ENCODE data around the gene PCSK5.

Gene PCSK5

DNA sequence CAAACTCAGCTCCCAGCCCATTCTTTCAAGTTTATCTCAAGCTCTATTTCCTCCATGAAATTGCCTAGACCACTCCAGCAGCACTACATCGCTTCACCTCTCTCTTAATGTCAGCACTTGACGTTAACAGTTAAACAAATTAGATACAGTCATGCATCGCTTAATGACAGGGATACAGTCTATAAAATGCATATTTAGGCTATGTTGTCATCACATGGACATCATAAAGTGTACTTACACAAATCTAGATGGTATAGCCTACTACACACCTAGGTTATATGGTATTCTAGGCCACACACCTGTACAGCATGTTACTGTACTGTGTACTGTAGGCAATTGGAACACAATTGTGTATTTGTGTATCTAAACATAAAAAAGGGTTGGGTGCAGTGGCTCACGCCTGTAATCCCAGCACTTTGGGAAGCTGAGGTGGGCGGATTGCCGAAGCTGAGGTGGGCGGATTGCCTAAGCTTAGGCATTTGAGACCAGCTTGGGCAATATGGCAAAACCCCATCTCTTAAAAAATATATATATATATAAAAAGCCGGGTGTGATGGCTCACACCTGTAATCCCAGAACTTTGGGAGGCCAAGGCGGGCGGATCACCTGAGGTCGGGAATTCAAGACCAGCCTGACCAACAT lies 13.4 kb upstream of the PCSK5 start:
- Histone ChIP-seq H3K27ac (ENCODE audit: low read length) (no peak overlapping the region), H3K27me3 (ENCODE audit: insufficient read depth, low read length, poor library complexity) (no peaks in the 10 kb centered on the region), H3K79me2 (ENCODE audit: insufficient read depth, low read length) (no peaks in the 10 kb centered on the region), H3K4me3 (ENCODE audit: low read depth in 1 of 2, low read length in 2 of 2) (no peak overlapping the region), H3K4me1 (ENCODE audit: insufficient read depth, low read length) (no peaks in the 10 kb centered on the region), H3K4me2 (ENCODE audit: insufficient read depth, low read length) (no peak overlapping the region), H2AFZ (ENCODE audit: low read depth, low read length) (no peak overlapping the region), H3K9me3 (ENCODE audit: insufficient read depth, low read length, severe bottlenecking) (no peaks in the 10 kb centered on the region), H3K36me3 (ENCODE audit: insufficient read depth, low read length) (no peaks in the 10 kb centered on the region), H4K20me1 (ENCODE audit: insufficient read depth, low read length) (no peaks in the 10 kb centered on the region), H3K9ac (ENCODE audit: low read depth, low read length) (no peak overlapping the region)
- DNase-seq = no peak
- TF ChIP-seq EZH2 (IDR thresholded peaks at IDR 0.05; ENCODE audit: borderline replicate concordance, low read depth, low read length, severe bottlenecking) = no peak
- no peak for TF ChIP-seq CTCF (IDR thresholded peaks at IDR 0.05; ENCODE audit: borderline replicate concordance, extremely low read depth, low read length, poor library complexity, severe bottlenecking)
- ATAC-seq (ENCODE audit: insufficient read depth, low read depth) = no peak

- H3K27ac ChIP-seq (ENCODE audit: low read length) = no peak overlapping the region
- no peaks in the 10 kb centered on the region for H3K4me1 ChIP-seq (ENCODE audit: insufficient read depth, low read length)
- no peaks in the 10 kb centered on the region for H3K27me3 ChIP-seq (ENCODE audit: insufficient read depth, low read length, poor library complexity)
- no peak for DNase-seq
- no peaks in the 10 kb centered on the region for H3K9me3 ChIP-seq (ENCODE audit: insufficient read depth, low read length, severe bottlenecking)
- no peak for ATAC-seq (ENCODE audit: insufficient read depth, low read depth)
- no peak overlapping the region for H3K9ac ChIP-seq (ENCODE audit: low read depth, low read length)
- H3K4me2 ChIP-seq (ENCODE audit: insufficient read depth, low read length) = no peak overlapping the region
- H3K36me3 ChIP-seq (ENCODE audit: insufficient read depth, low read length) = no peaks in the 10 kb centered on the region
- no peaks in the 10 kb centered on the region for H3K79me2 ChIP-seq (ENCODE audit: insufficient read depth, low read length)
- TF ChIP-seq EZH2 (IDR thresholded peaks at IDR 0.05; ENCODE audit: borderline replicate concordance, low read depth, low read length, severe bottlenecking) = no peak
- TF ChIP-seq CTCF (IDR thresholded peaks at IDR 0.05; ENCODE audit: borderline replicate concordance, extremely low read depth, low read length, poor library complexity, severe bottlenecking) = no peak
- H3K4me3 ChIP-seq (ENCODE audit: low read depth in 1 of 2, low read length in 2 of 2) = no peak overlapping the region
- H4K20me1 ChIP-seq (ENCODE audit: insufficient read depth, low read length) = no peaks in the 10 kb centered on the region
- H2AFZ ChIP-seq (ENCODE audit: low read depth, low read length) = no peak overlapping the region
Observed at GRCh38 chr9:75878488-75878860, 12.0 kb upstream of the PCSK5 start.

DNA sequence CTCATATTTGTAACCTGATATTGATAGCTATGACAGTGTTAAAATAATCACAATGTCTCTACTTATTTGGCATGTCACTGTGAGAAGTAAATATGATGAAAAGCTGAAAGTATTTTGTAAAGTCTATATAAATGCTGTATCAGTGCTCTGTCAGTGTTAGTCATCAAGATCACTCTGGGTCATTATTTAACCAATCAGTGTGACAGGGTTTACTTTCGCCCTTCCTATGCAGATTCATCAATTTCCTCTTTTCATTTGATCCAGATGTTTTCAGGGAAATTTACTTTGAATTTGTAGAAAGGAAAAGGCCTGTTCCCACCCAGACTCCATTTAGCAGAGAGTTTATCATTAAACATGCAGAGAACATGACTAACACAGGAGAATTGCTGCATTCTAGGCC lies 9.9 kb upstream of the PCSK5 start:
- H4K20me1 ChIP-seq (ENCODE audit: insufficient read depth, low read length) = no peaks in the 10 kb centered on the region
- H3K4me2 ChIP-seq (ENCODE audit: insufficient read depth, low read length) = no peak overlapping the region
- H3K4me3 ChIP-seq (ENCODE audit: low read depth in 1 of 2, low read length in 2 of 2) = no peak overlapping the region

More for the DNA sequence above, 9.9 kb upstream of the PCSK5 start:
- H2AFZ ChIP-seq (ENCODE audit: low read depth, low read length) = no peak overlapping the region
- no peaks in the 10 kb centered on the region for H3K9me3 ChIP-seq (ENCODE audit: insufficient read depth, low read length, severe bottlenecking)
- no peaks in the 10 kb centered on the region for H3K27me3 ChIP-seq (ENCODE audit: insufficient read depth, low read length, poor library complexity)
- no peak overlapping the region for H3K9ac ChIP-seq (ENCODE audit: low read depth, low read length)
- no peak for TF ChIP-seq EZH2 (IDR thresholded peaks at IDR 0.05; ENCODE audit: borderline replicate concordance, low read depth, low read length, severe bottlenecking)
- no peak for TF ChIP-seq CTCF (IDR thresholded peaks at IDR 0.05; ENCODE audit: borderline replicate concordance, extremely low read depth, low read length, poor library complexity, severe bottlenecking)
- DNase-seq (no peak), ATAC-seq (ENCODE audit: insufficient read depth, low read depth) (no peak)
- H3K79me2 ChIP-seq (ENCODE audit: insufficient read depth, low read length) = no peaks in the 10 kb centered on the region
- no peak overlapping the region for H3K27ac ChIP-seq (ENCODE audit: low read length)
- no peaks in the 10 kb centered on the region for H3K4me1 ChIP-seq (ENCODE audit: insufficient read depth, low read length)
- no peaks in the 10 kb centered on the region for H3K36me3 ChIP-seq (ENCODE audit: insufficient read depth, low read length)

Data from DND-41 (cell line).